Testis (tissue), 3 donors: Measurements from ENCODE around the gene TMEM184A. TPM values are rescaled to one million over a fixed set of nuclear protein-coding genes. Genes with fewer than 3 reads are reported as not detected.

Experiments
- DNase-seq: peaks from one replicate; pipeline ENCODE4 v3.0.0-alpha.2; 2019
- H3K27ac ChIP-seq, 2 donors: fragments of 200-600 bp; sonication (generic); one replicate each; pipeline ENCODE4 v1.5.1; 2019
- H3K27me3 ChIP-seq: fragments of 200-600 bp; sonication (generic); one replicate; pipeline ENCODE4 v1.5.1; 2019
- H3K36me3 ChIP-seq: fragments of 200-600 bp; sonication (generic); one replicate; pipeline ENCODE4 v1.5.1; 2017; ENCODE audit warnings: low read depth; ENCODE audit errors: missing control alignments
- H3K4me1 ChIP-seq: fragments of 200-600 bp; sonication (generic); one replicate; pipeline ENCODE4 v1.5.1; 2019
- H3K4me3 ChIP-seq, 2 donors: fragments of 200-600 bp; sonication (generic); one replicate each; pipeline ENCODE4 v1.5.1; 2017 to 2019
- H3K9me3 ChIP-seq: fragments of 200-600 bp; sonication (generic); one replicate; pipeline ENCODE4 v1.5.1; 2017
- CTCF ChIP-seq, 3 experiments: fragments of 450-650 bp in 2 of 3; fragments of 200-600 bp in 1 of 3; sonication (generic) in 1 of 3; IDR thresholded peaks; one replicate each; pipeline ENCODE4 v1.5.1; 2016 to 2019; ENCODE audit warnings: antibody characterized with exemption in 3 of 3, mild to moderate bottlenecking in 2 of 3, moderate library complexity in 1 of 3
- POLR2A ChIP-seq: fragments of 450-650 bp; IDR thresholded peaks from one replicate; pipeline ENCODE4 v1.6.1; 2017; ENCODE audit warnings: antibody characterized with exemption, mild to moderate bottlenecking, moderate library complexity
- WGBS, 2 donors: methylation state at CpG; one replicate each; pipeline ENCODE4 v1.1.5; 2018; 5-methylcytosine and 5-hydroxymethylcytosine counted together
- intact Hi-C: fragments of 100-400 bp; cut with DNase I; formaldehyde crosslinking; loops from one replicate; pipeline ENCODE4 v1.15.1; 2023; ENCODE audit warnings: low total_unique reads
- polyA plus RNA-seq: library from polyadenylated mRNA; stranded (reverse); fragments of 350-450 nt; fragmentation: Illumina TruSeq; extraction: RNeasy Lipid Tissue Mini Kit (QIAGEN cat#74804); gene quantifications from one replicate; pipeline ENCODE4 v1.2.3, GENCODE V29; 2014; ENCODE audit warnings: low read depth, low replicate concordance; ENCODE audit not compliant: insufficient read depth
- total RNA-seq, 2 donors: library from RNA; depleted of rRNA; stranded (reverse); fragments of >200 nt; gene quantifications; one replicate each; pipeline ENCODE4 v1.2.3, GENCODE V29; 2016

TMEM184A gene
- total and polyA plus RNA-seq, 3 donors from 2014 or later: 7.1 to 20.9 (median 18.7) TPM

GRCh38 chr7:1494447-1494846, 61.6 kb downstream of the TMEM184A start:
- DNase-seq: no peak
- H3K4me1 ChIP-seq: no peaks in the 10 kb centered on the region
- no peak overlapping the region for H3K27ac ChIP-seq
- no peaks in the 10 kb centered on the region for H3K36me3 ChIP-seq
- H3K9me3 ChIP-seq: no peaks in the 10 kb centered on the region
- no peaks in the 10 kb centered on the region for H3K27me3 ChIP-seq
- TF ChIP-seq CTCF (IDR thresholded peaks at IDR 0.05) (no peak), POLR2A (no peak)
- intact Hi-C loops: no loop called here
- no peak overlapping the region for H3K4me3 ChIP-seq
- 90 to 97% methylated on average over 14 to 25 of the region's 25 CpGs for WGBS, 2 donors

GRCh38 chr7:1493571-1493970, 62.4 kb downstream of the TMEM184A start:
- 93 to 96% methylated on average over 25 of the region's 26 CpGs for WGBS, 2 donors
- Histone ChIP-seq H3K27me3 (no peaks in the 10 kb centered on the region), H3K27ac (no peak overlapping the region), H3K4me3 (no peak overlapping the region), H3K36me3 (no peaks in the 10 kb centered on the region), H3K9me3 (no peaks in the 10 kb centered on the region), H3K4me1 (no peaks in the 10 kb centered on the region)
- intact Hi-C loops: no loop called here
- no peak for TF ChIP-seq CTCF (IDR thresholded peaks at IDR 0.05)
- no peak for TF ChIP-seq POLR2A
- DNase-seq: no peak

- Histone ChIP-seq H3K36me3 (no peaks in the 10 kb centered on the region), H3K27me3 (no peaks in the 10 kb centered on the region), H3K4me1 (no peaks in the 10 kb centered on the region), H3K27ac (no peak overlapping the region), H3K9me3 (no peaks in the 10 kb centered on the region), H3K4me3 (no peak overlapping the region)
- intact Hi-C loops: no loop called here
- WGBS, 2 donors: 94 to 98% methylated on average over 16 to 20 of the region's 20 CpGs
- TF ChIP-seq POLR2A (no peak), CTCF (IDR thresholded peaks at IDR 0.05) (no peak)
- DNase-seq: no peak
Measured at GRCh38 chr7:1493129-1493528, 62.9 kb downstream of the TMEM184A start.

- WGBS, 2 donors: 93 to 94% methylated on average over 20 to 33 of the region's 33 CpGs
Measured at GRCh38 chr7:1492640-1493039, 63.4 kb downstream of the TMEM184A start.

More at GRCh38 chr7:1492640-1493039, 63.4 kb downstream of the TMEM184A start:
- TF ChIP-seq POLR2A (no peak), CTCF (IDR thresholded peaks at IDR 0.05) (no peak)
- DNase-seq: no peak
- H3K4me3 ChIP-seq: no peak overlapping the region
- H3K9me3 ChIP-seq: no peaks in the 10 kb centered on the region
- no peaks in the 10 kb centered on the region for H3K4me1 ChIP-seq
- intact Hi-C loops: no loop called here
- H3K27ac ChIP-seq: no peak overlapping the region
- no peaks in the 10 kb centered on the region for H3K36me3 ChIP-seq
- no peaks in the 10 kb centered on the region for H3K27me3 ChIP-seq

Other genes starting within 250 kb of the TMEM184A start
- gene MICALL2, start 96.7 kb downstream of the TMEM184A start, total RNA-seq: 10 to 100 TPM; 29.4 to 39.4 TPM
- gene MICALL2, start 96.7 kb downstream of the TMEM184A start, polyA plus RNA-seq: 13.4 TPM
- 100 to 1,000 TPM; 142 to 185 TPM for gene INTS1, start 51.8 kb downstream of the TMEM184A start, total RNA-seq
- 142 TPM for gene INTS1, start 51.8 kb downstream of the TMEM184A start, polyA plus RNA-seq
- 10 to 100 TPM; 17.9 to 25.8 TPM for gene MAFK, start 25.5 kb downstream of the TMEM184A start, total RNA-seq
- gene MAFK, start 25.5 kb downstream of the TMEM184A start, polyA plus RNA-seq: 15.0 TPM
- gene PSMG3, start 13.8 kb upstream of the TMEM184A start, total RNA-seq: 10 to 100 TPM; 39.1 to 44.5 TPM
- 23.7 TPM for gene PSMG3, start 13.8 kb upstream of the TMEM184A start, polyA plus RNA-seq
- gene ELFN1, start 114.1 kb upstream of the TMEM184A start, total RNA-seq: 1 to 10 TPM; 2.8 to 3.2 TPM
- 2.3 TPM for gene ELFN1, start 114.1 kb upstream of the TMEM184A start, polyA plus RNA-seq